ENCODE measurements around the gene ATOH8. TPM values are rescaled to one million over a fixed set of nuclear protein-coding genes. Genes with fewer than 3 reads are reported as not detected.
A peak's percentile ranks its signal among the peaks of the same experiment; 100 is the strongest.

ATOH8 gene
- total and polyA plus RNA-seq, 10 of the 15 experiments (the other 5 are each of a cell fraction or from before 2014, with no cell fraction given) = 0.03 to 0.60 TPM; not detected in 8

DNA sequence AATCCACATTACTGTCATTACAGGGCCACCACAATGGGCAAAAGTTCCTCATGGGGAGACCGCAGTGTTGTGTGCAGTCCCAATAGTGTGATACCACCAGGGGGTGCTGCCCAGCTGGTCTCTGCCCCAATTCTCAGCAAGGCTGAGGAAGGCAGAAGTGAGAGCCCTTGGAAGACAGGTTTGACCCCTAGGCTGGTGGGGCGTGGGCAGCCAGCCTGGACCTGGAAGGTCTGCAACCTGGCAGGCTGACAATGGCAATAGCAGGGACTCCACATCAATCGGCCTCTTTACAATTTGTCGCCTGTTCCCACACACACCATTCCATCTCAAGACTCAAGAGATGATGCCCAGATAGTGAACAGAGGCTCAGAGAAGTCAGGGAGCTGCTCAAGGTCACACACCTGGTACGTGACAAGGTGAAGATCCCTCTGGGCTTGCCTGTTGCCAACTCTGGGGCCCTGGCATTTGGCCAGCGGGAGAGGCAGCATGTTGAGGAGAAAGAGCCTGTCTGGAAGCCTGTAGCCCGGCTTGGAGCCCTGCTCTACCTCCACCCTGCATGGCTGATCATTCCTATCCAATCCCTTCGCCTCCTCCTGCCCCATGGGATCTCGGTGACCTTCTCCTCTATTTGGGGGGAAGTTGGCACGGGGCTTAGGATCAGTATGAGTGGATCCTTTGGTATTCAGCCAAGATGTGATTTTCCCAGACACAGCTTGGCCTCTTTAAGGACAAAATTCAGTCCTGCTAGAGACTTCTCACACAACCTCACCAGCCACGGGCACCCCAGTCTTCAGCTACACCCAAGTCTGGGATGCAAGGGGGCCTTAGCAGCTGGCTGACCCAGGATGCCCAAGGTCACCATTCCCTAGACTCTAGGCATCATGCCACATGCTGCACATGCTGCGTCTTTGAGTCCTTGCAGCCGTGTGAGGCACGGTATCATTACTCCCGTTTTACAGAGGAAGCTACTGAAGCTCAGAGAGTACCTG lies 2.9 kb upstream of the ATOH8 start (continued):
- TF ChIP-seq, protein P1, sequence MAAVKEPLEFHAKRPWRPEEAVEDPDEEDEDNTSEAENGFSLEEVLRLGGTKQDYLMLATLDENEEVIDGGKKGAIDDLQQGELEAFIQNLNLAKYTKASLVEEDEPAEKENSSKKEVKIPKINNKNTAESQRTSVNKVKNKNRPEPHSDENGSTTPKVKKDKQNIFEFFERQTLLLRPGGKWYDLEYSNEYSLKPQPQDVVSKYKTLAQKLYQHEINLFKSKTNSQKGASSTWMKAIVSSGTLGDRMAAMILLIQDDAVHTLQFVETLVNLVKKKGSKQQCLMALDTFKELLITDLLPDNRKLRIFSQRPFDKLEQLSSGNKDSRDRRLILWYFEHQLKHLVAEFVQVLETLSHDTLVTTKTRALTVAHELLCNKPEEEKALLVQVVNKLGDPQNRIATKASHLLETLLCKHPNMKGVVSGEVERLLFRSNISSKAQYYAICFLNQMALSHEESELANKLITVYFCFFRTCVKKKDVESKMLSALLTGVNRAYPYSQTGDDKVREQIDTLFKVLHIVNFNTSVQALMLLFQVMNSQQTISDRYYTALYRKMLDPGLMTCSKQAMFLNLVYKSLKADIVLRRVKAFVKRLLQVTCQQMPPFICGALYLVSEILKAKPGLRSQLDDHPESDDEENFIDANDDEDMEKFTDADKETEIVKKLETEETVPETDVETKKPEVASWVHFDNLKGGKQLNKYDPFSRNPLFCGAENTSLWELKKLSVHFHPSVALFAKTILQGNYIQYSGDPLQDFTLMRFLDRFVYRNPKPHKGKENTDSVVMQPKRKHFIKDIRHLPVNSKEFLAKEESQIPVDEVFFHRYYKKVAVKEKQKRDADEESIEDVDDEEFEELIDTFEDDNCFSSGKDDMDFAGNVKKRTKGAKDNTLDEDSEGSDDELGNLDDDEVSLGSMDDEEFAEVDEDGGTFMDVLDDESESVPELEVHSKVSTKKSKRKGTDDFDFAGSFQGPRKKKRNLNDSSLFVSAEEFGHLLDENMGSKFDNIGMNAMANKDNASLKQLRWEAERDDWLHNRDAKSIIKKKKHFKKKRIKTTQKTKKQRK (IDR thresholded peaks at IDR 0.05; ENCODE audit: low read depth, low read length) = no peak
- no peak for TF ChIP-seq YBX1 (IDR thresholded peaks at IDR 0.05)
- TF ChIP-seq SPI1 (IDR thresholded peaks at IDR 0.05; ENCODE audit: borderline replicate concordance, insufficient read depth, low read depth, low read length) = 0 out of 2 replicates have a peak, but pooled peaks have one; percentile 12
- TF ChIP-seq MXI1 (IDR thresholded peaks at IDR 0.05; ENCODE audit: low read depth, low read length) = no peak
- TF ChIP-seq, protein P2, sequence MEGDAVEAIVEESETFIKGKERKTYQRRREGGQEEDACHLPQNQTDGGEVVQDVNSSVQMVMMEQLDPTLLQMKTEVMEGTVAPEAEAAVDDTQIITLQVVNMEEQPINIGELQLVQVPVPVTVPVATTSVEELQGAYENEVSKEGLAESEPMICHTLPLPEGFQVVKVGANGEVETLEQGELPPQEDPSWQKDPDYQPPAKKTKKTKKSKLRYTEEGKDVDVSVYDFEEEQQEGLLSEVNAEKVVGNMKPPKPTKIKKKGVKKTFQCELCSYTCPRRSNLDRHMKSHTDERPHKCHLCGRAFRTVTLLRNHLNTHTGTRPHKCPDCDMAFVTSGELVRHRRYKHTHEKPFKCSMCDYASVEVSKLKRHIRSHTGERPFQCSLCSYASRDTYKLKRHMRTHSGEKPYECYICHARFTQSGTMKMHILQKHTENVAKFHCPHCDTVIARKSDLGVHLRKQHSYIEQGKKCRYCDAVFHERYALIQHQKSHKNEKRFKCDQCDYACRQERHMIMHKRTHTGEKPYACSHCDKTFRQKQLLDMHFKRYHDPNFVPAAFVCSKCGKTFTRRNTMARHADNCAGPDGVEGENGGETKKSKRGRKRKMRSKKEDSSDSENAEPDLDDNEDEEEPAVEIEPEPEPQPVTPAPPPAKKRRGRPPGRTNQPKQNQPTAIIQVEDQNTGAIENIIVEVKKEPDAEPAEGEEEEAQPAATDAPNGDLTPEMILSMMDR (IDR thresholded peaks at IDR 0.05 in 2 of 3, conservative IDR thresholded peaks at IDR 0.05 in 1 of 3; ENCODE audit: control insufficient read depth in 2 of 3, extremely low read depth in 1 of 3, insufficient read depth in 1 of 3, low read depth in 3 of 3, low read length in 3 of 3) = peak; percentile 50 to 62 (median 58)
- TF ChIP-seq IKZF2 (IDR thresholded peaks at IDR 0.05) = no peak
- TF ChIP-seq IKZF1 (conservative IDR thresholded peaks at IDR 0.05) = no peak
- no peak for TF ChIP-seq ZNF274 (IDR thresholded peaks at IDR 0.05; ENCODE audit: insufficient read depth, insufficient read length)
- TF ChIP-seq, protein P3, sequence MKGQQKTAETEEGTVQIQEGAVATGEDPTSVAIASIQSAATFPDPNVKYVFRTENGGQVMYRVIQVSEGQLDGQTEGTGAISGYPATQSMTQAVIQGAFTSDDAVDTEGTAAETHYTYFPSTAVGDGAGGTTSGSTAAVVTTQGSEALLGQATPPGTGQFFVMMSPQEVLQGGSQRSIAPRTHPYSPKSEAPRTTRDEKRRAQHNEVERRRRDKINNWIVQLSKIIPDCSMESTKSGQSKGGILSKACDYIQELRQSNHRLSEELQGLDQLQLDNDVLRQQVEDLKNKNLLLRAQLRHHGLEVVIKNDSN (IDR thresholded peaks at IDR 0.05; ENCODE audit: borderline replicate concordance, extremely low read length, insufficient read depth, low read depth, low read length) = no peak
- peak; percentile 49; the same call in 1 of the 2 replicates for TF ChIP-seq SMC3 (IDR thresholded peaks at IDR 0.05; ENCODE audit: borderline replicate concordance, low read length)
- peak; percentile 46 for TF ChIP-seq RAD21 (IDR thresholded peaks at IDR 0.05; ENCODE audit: insufficient read depth, low read depth, low read length)
- TF ChIP-seq CBX5 (IDR thresholded peaks at IDR 0.05; ENCODE audit: low read depth) = no peak
- TF ChIP-seq WRNIP1 (IDR thresholded peaks at IDR 0.05; ENCODE audit: borderline replicate concordance, low read depth, low read length) = no peak
- TF ChIP-seq, protein P4, sequence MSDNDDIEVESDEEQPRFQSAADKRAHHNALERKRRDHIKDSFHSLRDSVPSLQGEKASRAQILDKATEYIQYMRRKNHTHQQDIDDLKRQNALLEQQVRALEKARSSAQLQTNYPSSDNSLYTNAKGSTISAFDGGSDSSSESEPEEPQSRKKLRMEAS (IDR thresholded peaks at IDR 0.05; ENCODE audit: low read depth, low read length) = no peak
- TF ChIP-seq LARP7 (IDR thresholded peaks at IDR 0.05) = no peak
- no peak for TF ChIP-seq MTA2 (IDR thresholded peaks at IDR 0.05; ENCODE audit: low read depth)
- TF ChIP-seq RELA (IDR thresholded peaks at IDR 0.05; ENCODE audit: borderline replicate concordance, partially characterized antibody) = no peak
